IMR-90 (cell line): ENCODE measurements around the gene NAA10. TPM values are rescaled to one million over a fixed set of nuclear protein-coding genes. Genes with fewer than 3 reads are reported as not detected.

ENCODE experiments used
- ATAC-seq: fragments of 200-7000 bp; cut with Tn5 transposase; 2 replicates; pipeline ENCODE4 v1.9.1; 2020; ENCODE audit warnings: low read depth, mild to moderate bottlenecking, moderate library complexity
- BruUV-seq: library from RNA; stranded (reverse); fragments of 400-500 nt; replicated peaks from 2 replicates; lab custom pipeline; 2021; lab: Mats Ljungman, UMichigan
- CTCF ChIA-PET: fragments of 300-600 bp; formaldehyde crosslinking; extraction: SDS; loops from one replicate; lab custom pipeline; 2021; ENCODE audit warnings: antibody characterized with exemption; lab: Yijun Ruan, JAX
- POLR2A ChIA-PET: fragments of 300-600 bp; sonication (Branson Sonifier 250); formaldehyde crosslinking; loops from one replicate; lab custom pipeline; 2022; ENCODE audit warnings: antibody characterized with exemption; ENCODE audit not compliant: unreplicated experiment; lab: Charles Lee
- DNase-seq: peaks from one replicate; pipeline ENCODE4 v3.0.0; 2013
- H2AFZ ChIP-seq: replicated peaks from 2 replicates; pipeline ENCODE3; 2013; ENCODE audit warnings: low read length, mild to moderate bottlenecking; ENCODE audit not compliant: poor library complexity
- H2AK5ac ChIP-seq: 2 replicates; pipeline ENCODE4 v1.6.1; 2013; ENCODE audit warnings: low read depth, low read length, inconsistent platforms
- H2AK9ac ChIP-seq: replicated peaks from 2 replicates; pipeline ENCODE3; 2013; ENCODE audit warnings: mild to moderate bottlenecking, low read depth, low read length, moderate library complexity; ENCODE audit not compliant: poor library complexity
- H2BK120ac ChIP-seq: 2 replicates; pipeline ENCODE4 v1.6.1; 2013; ENCODE audit warnings: low read depth, low read length, inconsistent platforms
- H2BK15ac ChIP-seq: 3 replicates; pipeline ENCODE4 v1.6.1; 2013; ENCODE audit warnings: low read depth, low read length, inconsistent platforms
- H2BK20ac ChIP-seq: 2 replicates; pipeline ENCODE4 v1.6.1; 2013; ENCODE audit warnings: low read depth, mild to moderate bottlenecking, inconsistent platforms, low read length, moderate library complexity
- H2BK5ac ChIP-seq: 2 replicates; pipeline ENCODE4 v1.6.1; 2013; ENCODE audit warnings: mild to moderate bottlenecking, low read depth, low read length, inconsistent platforms; ENCODE audit not compliant: poor library complexity, severe bottlenecking
- H3K14ac ChIP-seq: replicated peaks from 2 replicates; pipeline ENCODE4 v1.6.1; 2013; ENCODE audit warnings: low read depth, low read length, inconsistent platforms
- H3K18ac ChIP-seq: 2 replicates; pipeline ENCODE4 v1.6.1; 2013; ENCODE audit warnings: low read depth, low read length, control low read depth
- H3K23ac ChIP-seq: 2 replicates; pipeline ENCODE4 v1.6.1; 2013; ENCODE audit warnings: low read depth, low read length, inconsistent platforms
- H3K27ac ChIP-seq: 2 replicates; pipeline ENCODE4 v1.5.1; 2013; ENCODE audit warnings: mild to moderate bottlenecking, control low read depth, low read length; ENCODE audit not compliant: insufficient read depth
- H3K27me3 ChIP-seq: 2 replicates; pipeline ENCODE4 v1.6.1; 2013; ENCODE audit warnings: low read length; ENCODE audit not compliant: control insufficient read depth, insufficient read depth
- H3K36me3 ChIP-seq: 2 replicates; pipeline ENCODE4 v1.6.1; 2013; ENCODE audit warnings: low read length, mixed read lengths; ENCODE audit not compliant: control insufficient read depth, insufficient read depth
- H3K4ac ChIP-seq: 2 replicates; pipeline ENCODE4 v1.6.1; 2013; ENCODE audit warnings: low read depth, low read length, inconsistent platforms
- H3K4me1 ChIP-seq: 2 replicates; pipeline ENCODE4 v1.6.1; 2013; ENCODE audit warnings: low read length, mixed read lengths; ENCODE audit not compliant: control insufficient read depth, insufficient read depth
- H3K4me2 ChIP-seq: 2 replicates; pipeline ENCODE4 v1.6.1; 2013; ENCODE audit warnings: low read depth, mild to moderate bottlenecking, control low read depth, low read length, moderate library complexity
- H3K4me3 ChIP-seq: 2 replicates; pipeline ENCODE4 v1.5.1; 2013; ENCODE audit warnings: low read depth, mild to moderate bottlenecking, control low read depth, low read length, moderate library complexity; ENCODE audit not compliant: insufficient read depth
- H3K56ac ChIP-seq: 2 replicates; pipeline ENCODE4 v1.6.1; 2013; ENCODE audit warnings: low read length, inconsistent platforms; ENCODE audit not compliant: insufficient read depth; ENCODE audit errors: extremely low read depth
- H3K79me1 ChIP-seq, 2 experiments: 2 replicates each; pipeline ENCODE4 v1.6.1; 2013; ENCODE audit warnings: low read length in 2 of 2, inconsistent platforms in 1 of 2, low read depth in 1 of 2
- H3K9ac ChIP-seq: 2 replicates; pipeline ENCODE4 v1.6.1; 2013; ENCODE audit warnings: low read depth, low read length, control low read depth
- H3K9me1 ChIP-seq: 2 replicates; pipeline ENCODE4 v1.6.1; 2013; ENCODE audit warnings: low read length, inconsistent platforms; ENCODE audit not compliant: insufficient read depth
- H3K9me3 ChIP-seq: 2 replicates; pipeline ENCODE4 v1.6.1; 2013; ENCODE audit warnings: low read length; ENCODE audit not compliant: control insufficient read depth, insufficient read depth
- H4K20me1 ChIP-seq: 2 replicates; pipeline ENCODE4 v1.6.1; 2013; ENCODE audit warnings: low read length, inconsistent platforms; ENCODE audit not compliant: insufficient read depth
- H4K5ac ChIP-seq: 2 replicates; pipeline ENCODE4 v1.6.1; 2013; ENCODE audit warnings: mild to moderate bottlenecking, low read depth, low read length, control low read depth
- H4K8ac ChIP-seq, 2 experiments: 2 replicates each; pipeline ENCODE4 v1.6.1; 2013; ENCODE audit warnings: low read depth in 2 of 2, low read length in 2 of 2, control low read depth in 1 of 2, inconsistent platforms in 1 of 2
- H4K91ac ChIP-seq: 2 replicates; pipeline ENCODE4 v1.6.1; 2013; ENCODE audit warnings: low read depth, low read length, inconsistent platforms; ENCODE audit not compliant: insufficient read depth
- CEBPB ChIP-seq: IDR thresholded peaks from 2 replicates; pipeline ENCODE4 v1.6.1; 2012; ENCODE audit warnings: low read depth, low read length, improper control_type of control experiment
- FOS ChIP-seq: fragments of 150-350 bp; IDR thresholded peaks from 2 replicates; pipeline ENCODE4 v1.6.1; 2016; ENCODE audit warnings: low read depth, low read length
- MAFK ChIP-seq: IDR thresholded peaks from 2 replicates; pipeline ENCODE4 v1.6.1; 2012; ENCODE audit warnings: low read depth, low read length, improper control_type of control experiment
- MAZ ChIP-seq: IDR thresholded peaks from 2 replicates; pipeline ENCODE4 v1.6.1; 2012; ENCODE audit warnings: low read depth, mild to moderate bottlenecking, low read length, improper control_type of control experiment, moderate library complexity, borderline replicate concordance
- MXI1 ChIP-seq: IDR thresholded peaks from 2 replicates; pipeline ENCODE4 v1.6.1; 2012; ENCODE audit warnings: low read depth, mild to moderate bottlenecking, low read length, moderate library complexity, borderline replicate concordance
- NFE2L2 ChIP-seq: fragments of 150-350 bp; IDR thresholded peaks from 2 replicates; pipeline ENCODE4 v1.6.1; 2016; ENCODE audit warnings: low read depth, mild to moderate bottlenecking, low read length
- POLR2A ChIP-seq: IDR thresholded peaks from 2 replicates; pipeline ENCODE4 v1.6.1; 2012; ENCODE audit warnings: mild to moderate bottlenecking, low read depth, low read length
- RAD21 ChIP-seq: IDR thresholded peaks from 2 replicates; pipeline ENCODE4 v1.6.1; 2012; ENCODE audit warnings: low read length, improper control_type of control experiment
- RCOR1 ChIP-seq: IDR thresholded peaks from 2 replicates; pipeline ENCODE4 v1.6.1; 2012; ENCODE audit warnings: mild to moderate bottlenecking, low read length, improper control_type of control experiment; ENCODE audit not compliant: insufficient replicate concordance
- WGBS, 2 experiments: methylation state at CpG; one replicate each; pipeline versions ENCODE4 v1.1.5 to v1.1.7; 2013; ENCODE audit warnings: missing lambda C conversion rate in 2 of 2; ENCODE audit not compliant: insufficient read length in 1 of 2; ENCODE audit errors: extremely low coverage in 2 of 2; 5-methylcytosine and 5-hydroxymethylcytosine counted together
- dilution Hi-C: fragments of 300-500 bp; cut with HindIII; formaldehyde crosslinking; loops from one replicate; pipeline ENCODE4 v1.14.3; 2018; ENCODE audit warnings: low sequenced_read_pairs; ENCODE audit not compliant: unreplicated experiment
- in situ Hi-C: fragments of 300-500 bp; cut with MboI; formaldehyde crosslinking; loops from 3 replicates; pipeline ENCODE4 v1.14.3; 2019; ENCODE audit warnings: low sequenced_read_pairs, inconsistent platforms, mixed read lengths
- intact Hi-C: fragments of 100-400 bp; cut with micrococcal nuclease; formaldehyde crosslinking; loops from 2 replicates; pipeline ENCODE4 v1.10.0; 2022
- polyA plus RNA-seq, 3 experiments: library from polyadenylated mRNA; depleted of rRNA; stranded (reverse); fragments of >200 nt; gene quantifications; 2 replicates each; pipeline ENCODE4 v1.2.3, GENCODE V29; 2012; ENCODE audit warnings: low replicate concordance in 1 of 3
- total RNA-seq: library from RNA; depleted of rRNA; stranded (reverse); fragments of >200 nt; gene quantifications from 2 replicates; pipeline ENCODE4 v1.2.3, GENCODE V29; 2012
- TF ChIP-seq, protein P1 (sequence below): fragments of 150-350 bp; IDR thresholded peaks from 2 replicates; pipeline ENCODE4 v1.6.1; 2017; ENCODE audit warnings: mild to moderate bottlenecking, antibody characterized with exemption, low read length, low read depth

Gene NAA10
- total and polyA plus RNA-seq, 2 of the 4 experiments (the other 2 are of a cell fraction), result 98.6 to 172 TPM

DNA sequence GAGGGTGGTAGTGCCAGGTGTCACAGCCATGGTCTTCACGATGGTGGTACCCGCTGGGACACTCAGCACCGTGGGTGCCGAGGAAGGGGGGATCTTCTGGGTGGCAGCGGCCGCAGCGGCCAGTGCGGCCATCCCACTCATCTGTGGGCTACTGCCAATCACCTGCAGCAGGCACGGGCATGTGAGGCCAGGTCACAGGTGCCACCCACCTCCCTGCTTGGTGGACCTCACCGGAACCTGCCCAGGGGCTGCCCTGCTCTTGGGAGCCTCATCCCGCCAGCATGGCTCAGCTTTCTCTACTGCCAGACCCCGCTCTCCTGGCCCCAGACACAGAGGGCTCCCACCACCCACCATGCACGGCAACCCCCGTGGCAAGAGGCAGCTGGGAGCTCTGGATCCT is 23.8 kb upstream of the NAA10 start:
- no peak overlapping the region for H2AFZ ChIP-seq
- H2BK15ac ChIP-seq, result no peak overlapping the region
- H2BK20ac ChIP-seq, result no peak overlapping the region
- no peak overlapping the region for H3K14ac ChIP-seq
- no peak overlapping the region for H2BK5ac ChIP-seq
- H3K4ac ChIP-seq, result no peak overlapping the region
- peaks cover 5 to 9% of the 10 kb centered on the region in 2 experiments for H3K79me1 ChIP-seq
- no peak overlapping the region for H4K5ac ChIP-seq
- no peak overlapping the region for H3K18ac ChIP-seq
- H4K8ac ChIP-seq, result no peak overlapping the region
- in situ Hi-C loops (no loop called here), intact Hi-C loops (no loop called here), dilution Hi-C loops (no loop called here)
- no peak overlapping the region for H3K4me2 ChIP-seq
- no peak overlapping the region for H3K56ac ChIP-seq
- H4K20me1 ChIP-seq, result peaks cover 14% of the 10 kb centered on the region
- TF ChIP-seq CEBPB, result no peak
- TF ChIP-seq, protein P1, sequence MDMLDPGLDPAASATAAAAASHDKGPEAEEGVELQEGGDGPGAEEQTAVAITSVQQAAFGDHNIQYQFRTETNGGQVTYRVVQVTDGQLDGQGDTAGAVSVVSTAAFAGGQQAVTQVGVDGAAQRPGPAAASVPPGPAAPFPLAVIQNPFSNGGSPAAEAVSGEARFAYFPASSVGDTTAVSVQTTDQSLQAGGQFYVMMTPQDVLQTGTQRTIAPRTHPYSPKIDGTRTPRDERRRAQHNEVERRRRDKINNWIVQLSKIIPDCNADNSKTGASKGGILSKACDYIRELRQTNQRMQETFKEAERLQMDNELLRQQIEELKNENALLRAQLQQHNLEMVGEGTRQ, result no peak
- TF ChIP-seq FOS, result no peak
- TF ChIP-seq RAD21, result no peak
- TF ChIP-seq RCOR1, result no peak
- no peak for TF ChIP-seq POLR2A
- no peak for TF ChIP-seq MAFK
- TF ChIP-seq MAZ, result no peak
- TF ChIP-seq MXI1, result no peak
- no peak for TF ChIP-seq NFE2L2
- no peak overlapping the region for H3K4me3 ChIP-seq
- WGBS, 2 experiments, result 90% methylated on average over 12 of the region's 14 CpGs; no CpG with 5 or more reads in 1 of the 2 experiments
- DNase-seq (no peak), ATAC-seq (no peak)
- no peaks in the 10 kb centered on the region for H3K9me1 ChIP-seq
- no peak overlapping the region for H2AK5ac ChIP-seq
- POLR2A ChIA-PET, result no interaction called here
- no peak overlapping the region for H2BK120ac ChIP-seq
- no TSS peak for BruUV-seq
- no peak overlapping the region for H2AK9ac ChIP-seq
- no peak overlapping the region for H3K9ac ChIP-seq
- no peak overlapping the region for H4K91ac ChIP-seq
- no peak overlapping the region for H3K27ac ChIP-seq
- H3K23ac ChIP-seq, result no peak overlapping the region
- no peaks in the 10 kb centered on the region for H3K9me3 ChIP-seq
- peaks cover under 1% of the 10 kb centered on the region; the same call in 1 of the 2 replicates for H3K4me1 ChIP-seq
- no peaks in the 10 kb centered on the region for H3K27me3 ChIP-seq
- CTCF ChIA-PET, result interaction anchor here (0.6 kb wide), 1 partner anchor 199 kb away, joined by 4 read pairs; no protein-coding TSS in a partner anchor
- peaks cover 90% of the 10 kb centered on the region for H3K36me3 ChIP-seq
